ENCODE results near the gene FKBP3.

Gene FKBP3

DNA sequence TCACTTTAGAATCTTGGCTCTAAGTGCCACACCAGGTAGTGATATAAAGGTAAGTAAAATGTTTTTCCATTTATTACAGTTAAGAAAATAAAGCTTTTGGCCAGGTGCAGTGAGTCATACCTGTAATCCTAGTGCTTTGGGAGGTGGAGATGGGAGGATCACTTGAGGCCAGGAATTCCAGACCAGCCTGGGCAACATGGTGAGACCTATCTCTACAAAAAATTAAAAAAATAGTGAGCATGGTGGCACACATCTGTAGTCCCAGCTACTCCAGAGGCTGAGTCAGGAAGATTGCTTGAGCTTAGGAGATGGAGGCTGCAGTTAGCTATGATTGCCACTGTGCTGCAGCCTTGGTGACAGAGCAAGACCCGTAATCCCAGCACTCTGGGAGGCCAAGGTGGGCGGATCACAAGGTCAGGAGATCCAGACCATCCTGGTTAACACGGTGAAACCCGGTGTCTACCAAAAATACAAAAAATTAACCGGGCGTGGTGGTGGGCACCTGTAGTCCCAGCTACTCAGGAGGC is 6.4 kb upstream of the FKBP3 start:
- Histone ChIP-seq H3K9me3 (ENCODE audit: control insufficient read depth, low read depth, low read length) (no peaks in the 10 kb centered on the region), H3K9ac (ENCODE audit: low read length) (no peak overlapping the region), H3K4me3 (ENCODE audit: low read length) (no peak overlapping the region), H3K27ac (ENCODE audit: low read length) (no peak overlapping the region), H3K4me1 (ENCODE audit: control insufficient read depth, low read depth, low read length) (peaks cover 15% of the 10 kb centered on the region), H3K27me3 (ENCODE audit: control insufficient read depth, insufficient read depth, low read length) (no peaks in the 10 kb centered on the region), H3K36me3 (ENCODE audit: control insufficient read depth, low read depth, low read length) (peaks cover 3% of the 10 kb centered on the region)

DNA sequence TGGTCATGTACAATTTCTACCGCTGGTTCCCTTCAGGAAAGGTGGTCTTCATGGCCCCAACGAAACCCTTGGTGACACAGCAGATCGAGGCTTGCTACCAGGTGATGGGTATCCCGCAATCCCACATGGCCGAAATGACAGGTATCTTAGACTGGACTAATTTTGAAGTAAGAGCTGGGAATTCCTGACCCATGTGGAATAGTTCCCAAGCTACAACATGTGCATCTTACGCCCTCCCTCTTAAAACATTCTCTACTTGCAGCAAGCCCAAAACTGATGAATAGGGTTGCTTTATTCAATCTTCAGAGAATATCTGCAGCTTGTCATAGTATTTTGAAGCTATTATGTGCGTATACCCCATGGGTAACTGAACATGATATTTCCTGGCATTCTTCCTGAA is 2.1 kb upstream of the FKBP3 start:
- H3K27ac ChIP-seq (ENCODE audit: low read length), result no peak overlapping the region
- peak overlapping the region; percentile 77 for H3K9ac ChIP-seq (ENCODE audit: low read length)
- peaks cover 3% of the 10 kb centered on the region for H3K36me3 ChIP-seq (ENCODE audit: control insufficient read depth, low read depth, low read length)
- H3K4me3 ChIP-seq (ENCODE audit: low read length), result peak overlapping the region; percentile 85
- H3K27me3 ChIP-seq (ENCODE audit: control insufficient read depth, insufficient read depth, low read length), result no peaks in the 10 kb centered on the region
- peaks cover 19% of the 10 kb centered on the region for H3K4me1 ChIP-seq (ENCODE audit: control insufficient read depth, low read depth, low read length)
- no peaks in the 10 kb centered on the region for H3K9me3 ChIP-seq (ENCODE audit: control insufficient read depth, low read depth, low read length)

DNA sequence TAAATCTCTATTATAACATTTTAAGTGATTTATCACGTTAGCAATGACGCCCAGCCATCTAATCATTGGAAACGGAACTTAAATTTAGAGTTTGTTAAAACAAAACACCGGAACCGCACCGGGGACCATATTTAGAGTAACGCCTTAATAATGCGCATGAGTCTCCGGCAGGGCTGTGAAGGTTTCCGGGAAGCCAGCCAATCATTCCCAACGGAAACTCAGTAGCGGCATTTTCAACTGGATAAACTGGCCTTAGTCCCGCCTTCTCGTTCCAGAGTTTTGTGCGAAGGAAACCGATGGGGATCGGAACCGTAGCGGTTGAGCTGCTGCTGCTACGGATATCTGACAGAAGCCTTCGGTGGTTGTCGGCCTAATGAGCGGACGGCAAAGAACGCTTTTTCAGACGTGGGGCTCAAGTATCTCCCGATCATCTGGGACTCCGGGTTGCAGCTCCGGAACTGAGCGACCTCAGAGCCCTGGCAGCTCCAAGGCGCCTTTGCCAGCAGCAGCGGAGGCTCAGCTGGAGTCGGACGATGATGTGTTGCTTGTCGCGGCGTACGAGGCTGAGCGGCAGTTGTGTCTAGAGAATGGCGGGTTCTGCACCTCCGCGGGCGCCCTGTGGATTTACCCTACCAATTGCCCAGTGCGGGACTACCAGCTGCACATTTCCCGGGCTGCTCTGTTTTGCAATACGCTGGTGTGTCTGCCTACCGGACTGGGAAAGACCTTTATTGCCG is 1.5 kb upstream of the FKBP3 start, which contains the start of gene FANCM:
Gene FANCM, plus strand, starts transcription at position 272 of the 737 bp plus-strand sequence. Its CDS starts 102 bp downstream, at position 374.
- H3K36me3 ChIP-seq (ENCODE audit: control insufficient read depth, low read depth, low read length), result peaks cover 3% of the 10 kb centered on the region
- no peaks in the 10 kb centered on the region for H3K9me3 ChIP-seq (ENCODE audit: control insufficient read depth, low read depth, low read length)
- H3K4me3 ChIP-seq (ENCODE audit: low read length), result peak within 1 kb of the TSS; percentile 85
- peaks cover 19% of the 10 kb centered on the region for H3K4me1 ChIP-seq (ENCODE audit: control insufficient read depth, low read depth, low read length)
- peak within 1 kb of the TSS; percentile 89 for H3K9ac ChIP-seq (ENCODE audit: low read length)
- H3K27me3 ChIP-seq (ENCODE audit: control insufficient read depth, insufficient read depth, low read length), result no peaks in the 10 kb centered on the region
- H3K27ac ChIP-seq (ENCODE audit: low read length), result peak within 1 kb of the TSS; percentile 84

DNA sequence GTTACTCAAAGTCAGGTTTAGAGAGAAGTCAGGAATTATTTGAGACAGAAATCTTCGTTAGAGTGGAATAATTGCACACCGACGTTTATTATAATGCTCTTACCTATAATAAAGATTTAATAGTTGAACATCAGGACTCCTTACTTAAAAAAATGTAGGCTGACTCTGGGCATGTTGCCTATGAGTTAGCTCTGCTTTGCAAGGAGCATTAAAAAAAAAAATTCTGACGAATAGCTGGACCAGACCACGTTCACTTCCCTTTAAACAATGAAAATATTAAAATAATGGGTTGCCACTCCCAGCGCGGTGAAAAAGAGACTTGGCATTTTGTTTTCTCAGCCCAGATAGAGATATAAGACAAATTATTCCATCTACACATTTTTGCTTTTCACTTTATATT is 875 bp upstream of the FKBP3 start:
- Histone ChIP-seq H3K36me3 (ENCODE audit: control insufficient read depth, low read depth, low read length) (peaks cover 3% of the 10 kb centered on the region), H3K27me3 (ENCODE audit: control insufficient read depth, insufficient read depth, low read length) (no peaks in the 10 kb centered on the region), H3K27ac (ENCODE audit: low read length) (peak overlapping the region; percentile 84), H3K9ac (ENCODE audit: low read length) (peak overlapping the region; percentile 89), H3K9me3 (ENCODE audit: control insufficient read depth, low read depth, low read length) (no peaks in the 10 kb centered on the region), H3K4me3 (ENCODE audit: low read length) (peak overlapping the region; percentile 85), H3K4me1 (ENCODE audit: control insufficient read depth, low read depth, low read length) (peaks cover 19% of the 10 kb centered on the region)

DNA sequence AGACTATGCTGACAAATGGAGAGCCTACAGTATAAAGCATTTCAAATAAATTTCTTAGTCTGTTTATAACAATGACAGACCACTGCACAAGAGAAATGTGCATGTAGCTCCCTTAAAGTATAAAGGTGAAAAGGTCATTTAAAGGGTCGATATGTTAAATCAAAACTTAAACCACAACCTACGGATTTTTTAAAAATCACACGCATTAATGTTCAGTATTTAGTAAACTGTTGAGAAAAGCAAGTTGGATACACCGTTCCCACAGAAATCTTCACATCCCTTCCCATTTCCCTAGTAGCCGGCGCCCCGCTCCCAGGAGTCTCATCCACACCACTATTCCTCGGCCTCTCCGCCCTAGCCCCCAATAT is 614 bp downstream of the FKBP3 start:
- H3K36me3 ChIP-seq (ENCODE audit: control insufficient read depth, low read depth, low read length), result peaks cover 10% of the 10 kb centered on the region

DNA sequence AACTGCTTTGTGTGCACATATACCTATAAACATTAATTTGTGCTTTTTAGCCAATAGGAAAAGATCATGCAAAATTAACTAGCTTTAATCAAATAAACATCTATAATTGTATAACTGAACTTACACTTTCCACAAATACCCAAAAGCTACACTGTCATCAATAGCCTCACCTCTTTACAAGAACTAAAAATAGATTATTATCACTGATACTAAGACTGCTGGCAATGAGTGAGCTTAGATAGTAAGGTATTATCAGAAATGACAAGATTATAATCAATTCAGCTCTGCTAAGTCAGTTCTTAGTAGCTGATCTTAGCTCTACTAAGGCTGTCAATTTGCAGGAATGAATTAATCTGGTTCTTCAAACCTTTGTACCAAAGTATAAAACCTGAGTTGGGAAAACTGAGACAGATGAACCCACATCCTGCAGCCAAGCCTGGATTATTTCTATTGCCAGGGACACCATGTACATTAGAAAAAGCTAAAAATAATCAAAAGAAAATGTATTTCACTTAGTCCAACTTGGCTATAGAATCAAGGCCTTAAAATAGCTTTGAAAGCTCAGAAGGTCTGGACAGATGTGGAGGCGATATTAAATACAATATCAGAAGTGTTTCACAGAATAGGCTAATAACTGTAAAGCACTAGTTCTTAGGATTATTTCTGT is 5.2 kb downstream of the FKBP3 start:
- H3K4me1 ChIP-seq (ENCODE audit: control insufficient read depth, low read depth, low read length), result peaks cover 3% of the 10 kb centered on the region

More for the DNA sequence above, 614 bp downstream of the FKBP3 start:
- peak overlapping the region; percentile 89 for H3K9ac ChIP-seq (ENCODE audit: low read length)
- H3K27me3 ChIP-seq (ENCODE audit: control insufficient read depth, insufficient read depth, low read length), result no peaks in the 10 kb centered on the region
- H3K9me3 ChIP-seq (ENCODE audit: control insufficient read depth, low read depth, low read length), result no peaks in the 10 kb centered on the region
- peak overlapping the region; percentile 85 for H3K4me3 ChIP-seq (ENCODE audit: low read length)
- H3K4me1 ChIP-seq (ENCODE audit: control insufficient read depth, low read depth, low read length), result peaks cover 19% of the 10 kb centered on the region
- H3K27ac ChIP-seq (ENCODE audit: low read length), result peak overlapping the region; percentile 88

DNA sequence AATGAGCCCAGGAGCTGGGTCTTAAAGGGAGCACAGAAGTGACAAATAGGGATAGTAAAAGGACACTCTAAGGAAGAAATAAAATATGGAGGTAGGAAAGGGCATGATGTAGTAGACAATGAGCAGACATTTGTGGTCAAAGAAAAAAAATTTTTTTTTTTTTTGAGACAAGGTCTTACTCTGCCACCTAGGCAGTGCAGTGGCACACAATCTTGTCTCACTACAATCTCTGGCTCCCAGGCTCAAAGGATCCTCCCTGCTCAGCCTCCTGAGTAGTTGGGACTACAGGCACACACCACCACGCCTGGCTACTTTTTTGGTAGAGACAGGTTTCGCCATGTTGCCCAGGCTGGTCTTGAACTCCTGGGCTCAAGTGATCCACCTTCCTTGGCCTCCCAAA is 8.5 kb downstream of the FKBP3 start:
- no peak overlapping the region for H3K27ac ChIP-seq (ENCODE audit: low read length)
- H3K9me3 ChIP-seq (ENCODE audit: control insufficient read depth, low read depth, low read length), result no peaks in the 10 kb centered on the region
- no peak overlapping the region for H3K9ac ChIP-seq (ENCODE audit: low read length)
- H3K27me3 ChIP-seq (ENCODE audit: control insufficient read depth, insufficient read depth, low read length), result no peaks in the 10 kb centered on the region
- H3K4me3 ChIP-seq (ENCODE audit: low read length), result no peak overlapping the region
- peaks cover 53% of the 10 kb centered on the region for H3K36me3 ChIP-seq (ENCODE audit: control insufficient read depth, low read depth, low read length)
- H3K4me1 ChIP-seq (ENCODE audit: control insufficient read depth, low read depth, low read length), result no peaks in the 10 kb centered on the region

More for the DNA sequence above, 5.2 kb downstream of the FKBP3 start:
- Histone ChIP-seq H3K27ac (ENCODE audit: low read length) (no peak overlapping the region), H3K4me3 (ENCODE audit: low read length) (no peak overlapping the region), H3K36me3 (ENCODE audit: control insufficient read depth, low read depth, low read length) (peaks cover 36% of the 10 kb centered on the region), H3K9me3 (ENCODE audit: control insufficient read depth, low read depth, low read length) (no peaks in the 10 kb centered on the region), H3K27me3 (ENCODE audit: control insufficient read depth, insufficient read depth, low read length) (no peaks in the 10 kb centered on the region), H3K9ac (ENCODE audit: low read length) (no peak overlapping the region)

DNA sequence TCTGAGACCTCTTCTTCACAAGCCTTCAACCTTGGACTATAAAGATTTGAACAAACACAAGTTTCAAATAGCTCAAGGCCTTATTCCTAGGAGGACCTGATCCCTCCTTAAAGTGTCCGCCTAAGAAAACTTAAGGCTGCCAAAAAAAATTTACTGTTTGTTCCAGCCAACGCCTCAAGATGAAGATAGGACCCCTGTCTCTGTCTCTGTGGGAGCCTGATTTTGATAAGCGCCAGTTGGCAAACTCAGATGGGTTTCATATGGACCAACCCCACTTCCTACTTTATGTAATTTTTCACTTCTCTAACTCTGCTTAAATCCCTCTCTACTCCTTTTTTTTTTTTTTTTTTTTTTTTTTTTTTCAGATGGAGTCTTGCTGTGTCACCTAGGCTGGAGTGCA is 11.0 kb downstream of the FKBP3 start:
- H3K36me3 ChIP-seq (ENCODE audit: control insufficient read depth, low read depth, low read length), result peaks cover 59% of the 10 kb centered on the region
- no peaks in the 10 kb centered on the region for H3K4me1 ChIP-seq (ENCODE audit: control insufficient read depth, low read depth, low read length)
- H3K9me3 ChIP-seq (ENCODE audit: control insufficient read depth, low read depth, low read length), result no peaks in the 10 kb centered on the region
- H3K4me3 ChIP-seq (ENCODE audit: low read length), result no peak overlapping the region
- no peak overlapping the region for H3K9ac ChIP-seq (ENCODE audit: low read length)
- no peaks in the 10 kb centered on the region for H3K27me3 ChIP-seq (ENCODE audit: control insufficient read depth, insufficient read depth, low read length)
- no peak overlapping the region for H3K27ac ChIP-seq (ENCODE audit: low read length)

DNA sequence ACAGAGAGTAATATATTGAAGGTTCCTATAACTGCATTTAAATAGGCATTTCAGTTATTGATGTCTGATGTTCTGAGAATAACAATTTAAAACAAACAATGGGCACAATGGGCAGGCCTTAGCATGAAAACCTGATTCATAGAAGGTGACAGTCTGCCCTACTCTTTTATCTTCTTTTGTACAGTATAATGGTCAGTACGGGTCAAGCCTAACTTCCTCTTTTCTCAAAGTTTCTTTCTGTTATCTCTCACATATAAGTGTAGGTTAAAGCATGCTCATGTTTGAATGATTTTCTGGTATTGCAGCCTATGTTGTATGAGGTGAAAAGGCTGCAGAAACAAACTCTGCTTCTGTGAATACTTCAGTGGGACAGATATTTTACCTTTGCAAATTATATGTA is 14.2 kb downstream of the FKBP3 start:
- Histone ChIP-seq H3K4me1 (ENCODE audit: control insufficient read depth, low read depth, low read length) (no peaks in the 10 kb centered on the region), H3K9ac (ENCODE audit: low read length) (no peak overlapping the region), H3K9me3 (ENCODE audit: control insufficient read depth, low read depth, low read length) (no peaks in the 10 kb centered on the region), H3K27me3 (ENCODE audit: control insufficient read depth, insufficient read depth, low read length) (no peaks in the 10 kb centered on the region), H3K4me3 (ENCODE audit: low read length) (no peak overlapping the region), H3K36me3 (ENCODE audit: control insufficient read depth, low read depth, low read length) (peaks cover 64% of the 10 kb centered on the region), H3K27ac (ENCODE audit: low read length) (no peak overlapping the region)

DNA sequence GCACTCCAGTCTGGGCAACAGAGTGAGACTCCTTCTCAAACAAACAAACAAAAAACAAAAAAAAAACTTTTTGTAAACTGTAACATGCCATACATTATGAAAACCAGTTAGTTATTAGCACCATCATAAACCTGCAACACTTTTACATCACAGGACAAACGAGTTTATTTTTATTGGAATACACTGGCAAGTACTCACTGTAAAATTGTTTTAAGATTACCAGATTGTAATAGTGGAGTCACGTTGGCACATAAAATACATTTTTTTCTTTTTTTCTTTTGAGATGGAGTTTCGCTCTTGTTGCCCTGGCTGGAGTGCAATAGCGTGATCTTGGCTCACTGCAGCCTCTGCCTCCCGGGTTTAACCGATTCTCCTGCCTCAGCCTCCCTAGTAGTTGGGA is 15.7 kb downstream of the FKBP3 start:
- Histone ChIP-seq H3K9me3 (ENCODE audit: control insufficient read depth, low read depth, low read length) (no peaks in the 10 kb centered on the region), H3K27me3 (ENCODE audit: control insufficient read depth, insufficient read depth, low read length) (no peaks in the 10 kb centered on the region), H3K9ac (ENCODE audit: low read length) (no peak overlapping the region), H3K4me3 (ENCODE audit: low read length) (no peak overlapping the region), H3K36me3 (ENCODE audit: control insufficient read depth, low read depth, low read length) (peaks cover 72% of the 10 kb centered on the region), H3K27ac (ENCODE audit: low read length) (no peak overlapping the region), H3K4me1 (ENCODE audit: control insufficient read depth, low read depth, low read length) (no peaks in the 10 kb centered on the region)

DNA sequence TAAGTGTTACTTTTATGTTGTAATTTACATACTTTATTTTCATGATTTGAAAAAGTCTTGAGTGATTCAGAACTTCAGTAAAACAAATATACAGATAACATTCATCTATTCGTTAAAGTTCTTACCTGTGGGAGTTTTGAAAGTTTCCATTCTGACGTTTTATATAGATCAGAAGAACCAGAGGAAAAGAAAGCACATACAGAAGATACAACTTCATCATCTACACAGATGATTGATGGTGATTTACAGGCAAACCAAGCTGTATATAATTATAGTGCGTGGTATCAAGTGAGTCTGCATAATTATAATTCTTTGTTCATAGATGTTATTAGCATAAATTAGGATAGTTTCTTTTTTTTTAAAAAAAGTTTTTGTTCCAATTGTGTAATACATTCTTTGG is 20.0 kb downstream of the FKBP3 start:
- no peaks in the 10 kb centered on the region for H3K9me3 ChIP-seq (ENCODE audit: control insufficient read depth, low read depth, low read length)
- no peak overlapping the region for H3K27ac ChIP-seq (ENCODE audit: low read length)
- H3K9ac ChIP-seq (ENCODE audit: low read length), result no peak overlapping the region
- H3K27me3 ChIP-seq (ENCODE audit: control insufficient read depth, insufficient read depth, low read length), result no peaks in the 10 kb centered on the region
- peaks cover 84% of the 10 kb centered on the region for H3K36me3 ChIP-seq (ENCODE audit: control insufficient read depth, low read depth, low read length)
- H3K4me3 ChIP-seq (ENCODE audit: low read length), result no peak overlapping the region
- H3K4me1 ChIP-seq (ENCODE audit: control insufficient read depth, low read depth, low read length), result no peaks in the 10 kb centered on the region
